ENCODE data around the gene GBX2. TPM values are rescaled to one million over a fixed set of nuclear protein-coding genes. Genes with fewer than 3 reads are reported as not detected.
"Not testable (repeated sequence)": the region's sequence is repeated elsewhere in the genome, so short reads cannot be mapped to it uniquely, and the experiment has no call there.

GBX2 gene
- total RNA-seq, 8 experiments from 2014 or later, result 0.36 to 25.3 (median 9.2) TPM; not detected in 2

- H3K4me3 ChIP-seq, result no peak overlapping the region
- 54 to 100% (median 71%) methylated on average over 1 to 5 of the region's 7 CpGs; no CpG with 5 or more reads in 4 of the 10 experiments for WGBS, 10 experiments
- no peak for ATAC-seq (replicated peaks in 6 of 8)
- no peak overlapping the region for H3K27ac ChIP-seq
- in situ Hi-C loops (cut with MboI; ENCODE audit: low pct_unique_long_range_greater_than_20kb in 2 of 9, low sequenced_read_pairs in 9 of 9, unreplicated experiment in 9 of 9), result no loop called here
- H3K4me1 ChIP-seq (replicated peaks in 1 of 2), result peaks cover 31 to 34% of the 10 kb centered on the region in 2 donors
Measured at GRCh38 chr2:236156860-236157194, 11.4 kb downstream of the GBX2 start.

- Histone ChIP-seq H3K27ac (no peak overlapping the region), H3K4me1 (replicated peaks in 1 of 2) (peaks cover 25 to 28% of the 10 kb centered on the region in 2 donors), H3K4me3 (no peak overlapping the region)
- in situ Hi-C loops (cut with MboI; ENCODE audit: low pct_unique_long_range_greater_than_20kb in 2 of 9, low sequenced_read_pairs in 9 of 9, unreplicated experiment in 9 of 9), result no loop called here
- ATAC-seq (replicated peaks in 6 of 8), result no peak
- WGBS, 10 experiments, result 80 to 100% (median 97%) methylated on average over 1 to 13 of the region's 16 CpGs; no CpG with 5 or more reads in 5 of the 10 experiments
Measured at GRCh38 chr2:236156095-236156859, 11.9 kb downstream of the GBX2 start.

GRCh38 chr2:236155406-236155805 is 12.8 kb downstream of the GBX2 start:
- in situ Hi-C loops (cut with MboI; ENCODE audit: low pct_unique_long_range_greater_than_20kb in 2 of 9, low sequenced_read_pairs in 9 of 9, unreplicated experiment in 9 of 9), result no loop called here
- H3K4me1 ChIP-seq (replicated peaks in 1 of 2), result peaks cover 17 to 20% of the 10 kb centered on the region in 2 donors
- 92 to 100% (median 94%) methylated on average over 1 to 3 of the region's 3 CpGs; no CpG with 5 or more reads in 5 of the 10 experiments for WGBS, 10 experiments
- H3K27ac ChIP-seq, result no peak overlapping the region
- H3K4me3 ChIP-seq, result no peak overlapping the region
- no peak for ATAC-seq (replicated peaks in 6 of 8)

GRCh38 chr2:236146436-236146835 is 21.8 kb downstream of the GBX2 start:
- peaks cover 3 to 8% of the 10 kb centered on the region in 2 donors for H3K4me1 ChIP-seq (replicated peaks in 1 of 2)
- ATAC-seq (replicated peaks in 6 of 8), result no peak
- in situ Hi-C loops (cut with MboI; ENCODE audit: low pct_unique_long_range_greater_than_20kb in 2 of 9, low sequenced_read_pairs in 9 of 9, unreplicated experiment in 9 of 9), result no loop called here
- H3K27ac ChIP-seq, result no peak overlapping the region
- 0 to 100% (median 92%) methylated on average over 1 to 7 of the region's 7 CpGs; no CpG with 5 or more reads in 2 of the 10 experiments for WGBS, 10 experiments
- no peak overlapping the region for H3K4me3 ChIP-seq

- 73 to 100% (median 91%) methylated on average over 3 to 6 of the region's 10 CpGs; no CpG with 5 or more reads in 4 of the 10 experiments for WGBS, 10 experiments
- in situ Hi-C loops (cut with MboI; ENCODE audit: low pct_unique_long_range_greater_than_20kb in 2 of 9, low sequenced_read_pairs in 9 of 9, unreplicated experiment in 9 of 9), result no loop called here
- no peak for ATAC-seq (replicated peaks in 6 of 8)
Measured at GRCh38 chr2:236143811-236144210, 24.4 kb downstream of the GBX2 start.

GRCh38 chr2:236141616-236142015 is 26.6 kb downstream of the GBX2 start:
- H3K27ac ChIP-seq; H3K4me3 ChIP-seq; in situ Hi-C loops (cut with MboI; ENCODE audit: low pct_unique_long_range_greater_than_20kb in 2 of 9, low sequenced_read_pairs in 9 of 9, unreplicated experiment in 9 of 9); ATAC-seq (replicated peaks in 6 of 8): not testable (repeated sequence)
- 73 to 100% (median 97%) methylated on average over 1 to 5 of the region's 11 CpGs; no CpG with 5 or more reads in 6 of the 10 experiments for WGBS, 10 experiments
- peaks cover 3 to 12% of the 10 kb centered on the region in 2 donors for H3K4me1 ChIP-seq (replicated peaks in 1 of 2)

More at GRCh38 chr2:236143811-236144210, 24.4 kb downstream of the GBX2 start:
- Histone ChIP-seq H3K27ac (no peak overlapping the region), H3K4me1 (replicated peaks in 1 of 2) (peaks cover 3 to 8% of the 10 kb centered on the region in 2 donors), H3K4me3 (no peak overlapping the region)

GRCh38 chr2:236137066-236137465 is 31.1 kb downstream of the GBX2 start:
- H3K4me3 ChIP-seq, result no peak overlapping the region
- in situ Hi-C loops (cut with MboI; ENCODE audit: low pct_unique_long_range_greater_than_20kb in 2 of 9, low sequenced_read_pairs in 9 of 9, unreplicated experiment in 9 of 9), result no loop called here
- peaks cover 0 to 10% of the 10 kb centered on the region in 2 donors for H3K4me1 ChIP-seq (replicated peaks in 1 of 2)
- peak in 2 of 8 experiments; percentile 25 to 56 for ATAC-seq (replicated peaks in 6 of 8)
- 90 to 100% (median 100%) methylated on average over 1 to 7 of the region's 10 CpGs; no CpG with 5 or more reads in 5 of the 10 experiments for WGBS, 10 experiments
- no peak overlapping the region for H3K27ac ChIP-seq

GRCh38 chr2:236136538-236136937 is 31.6 kb downstream of the GBX2 start:
- in situ Hi-C loops (cut with MboI; ENCODE audit: low pct_unique_long_range_greater_than_20kb in 2 of 9, low sequenced_read_pairs in 9 of 9, unreplicated experiment in 9 of 9), result no loop called here
- ATAC-seq (replicated peaks in 6 of 8), result peak in 5 of 8 experiments; percentile 65 to 92 (median 76)
- WGBS, 10 experiments, result 63 to 90% (median 73%) methylated on average over 2 to 17 of the region's 19 CpGs; no CpG with 5 or more reads in 3 of the 10 experiments
- Histone ChIP-seq H3K27ac (no peak overlapping the region), H3K4me3 (no peak overlapping the region), H3K4me1 (replicated peaks in 1 of 2) (peaks cover 0 to 10% of the 10 kb centered on the region in 2 donors)

- no peak overlapping the region for H3K4me3 ChIP-seq
- WGBS, 10 experiments, result 78 to 100% methylated on average over 1 to 4 of the region's 12 CpGs; no CpG with 5 or more reads in 8 of the 10 experiments
- in situ Hi-C loops (cut with MboI; ENCODE audit: low pct_unique_long_range_greater_than_20kb in 2 of 9, low sequenced_read_pairs in 9 of 9, unreplicated experiment in 9 of 9), result no loop called here
- ATAC-seq (replicated peaks in 6 of 8), result no peak
- H3K27ac ChIP-seq, result no peak overlapping the region
- H3K4me1 ChIP-seq (replicated peaks in 1 of 2), result peaks cover 3 to 10% of the 10 kb centered on the region in 2 donors
Measured at GRCh38 chr2:236133410-236134012, 34.7 kb downstream of the GBX2 start.

- Histone ChIP-seq H3K4me3 (no peak overlapping the region), H3K4me1 (replicated peaks in 1 of 2) (peaks cover 18 to 22% of the 10 kb centered on the region in 2 donors), H3K27ac (no peak overlapping the region)
- in situ Hi-C loops (cut with MboI; ENCODE audit: low pct_unique_long_range_greater_than_20kb in 2 of 9, low sequenced_read_pairs in 9 of 9, unreplicated experiment in 9 of 9), result no loop called here
- ATAC-seq (replicated peaks in 6 of 8), result no peak
- 60 to 100% (median 93%) methylated on average over 2 to 5 of the region's 10 CpGs; no CpG with 5 or more reads in 2 of the 10 experiments for WGBS, 10 experiments
Measured at GRCh38 chr2:236131073-236131692, 37.0 kb downstream of the GBX2 start.

- no peak overlapping the region for H3K4me3 ChIP-seq
- no peak for ATAC-seq (replicated peaks in 6 of 8)
- H3K4me1 ChIP-seq (replicated peaks in 1 of 2), result peaks cover 18 to 22% of the 10 kb centered on the region in 2 donors
- WGBS, 10 experiments, result 74 to 100% (median 85%) methylated on average over 1 to 4 of the region's 6 CpGs; no CpG with 5 or more reads in 4 of the 10 experiments
- in situ Hi-C loops (cut with MboI; ENCODE audit: low pct_unique_long_range_greater_than_20kb in 2 of 9, low sequenced_read_pairs in 9 of 9, unreplicated experiment in 9 of 9), result no loop called here
- no peak overlapping the region for H3K27ac ChIP-seq
Measured at GRCh38 chr2:236130349-236130998, 37.7 kb downstream of the GBX2 start.

GRCh38 chr2:236129935-236130334 is 38.3 kb downstream of the GBX2 start:
- WGBS, 10 experiments, result 80 to 100% (median 100%) methylated on average over 1 to 2 of the region's 4 CpGs; no CpG with 5 or more reads in 7 of the 10 experiments
- H3K27ac ChIP-seq, result no peak overlapping the region
- peaks cover 22 to 23% of the 10 kb centered on the region in 2 donors for H3K4me1 ChIP-seq (replicated peaks in 1 of 2)
- H3K4me3 ChIP-seq, result no peak overlapping the region
- in situ Hi-C loops (cut with MboI; ENCODE audit: low pct_unique_long_range_greater_than_20kb in 2 of 9, low sequenced_read_pairs in 9 of 9, unreplicated experiment in 9 of 9), result no loop called here
- no peak for ATAC-seq (replicated peaks in 6 of 8)

Measured in motor neuron (in vitro differentiated cells).